ENCODE results near the gene LYZ.
A peak's percentile ranks its signal among the peaks of the same experiment; 100 is the strongest.
"Not testable (repeated sequence)": the region's sequence is repeated elsewhere in the genome, so short reads cannot be mapped to it uniquely, and the experiment has no call there.

Gene LYZ

DNA sequence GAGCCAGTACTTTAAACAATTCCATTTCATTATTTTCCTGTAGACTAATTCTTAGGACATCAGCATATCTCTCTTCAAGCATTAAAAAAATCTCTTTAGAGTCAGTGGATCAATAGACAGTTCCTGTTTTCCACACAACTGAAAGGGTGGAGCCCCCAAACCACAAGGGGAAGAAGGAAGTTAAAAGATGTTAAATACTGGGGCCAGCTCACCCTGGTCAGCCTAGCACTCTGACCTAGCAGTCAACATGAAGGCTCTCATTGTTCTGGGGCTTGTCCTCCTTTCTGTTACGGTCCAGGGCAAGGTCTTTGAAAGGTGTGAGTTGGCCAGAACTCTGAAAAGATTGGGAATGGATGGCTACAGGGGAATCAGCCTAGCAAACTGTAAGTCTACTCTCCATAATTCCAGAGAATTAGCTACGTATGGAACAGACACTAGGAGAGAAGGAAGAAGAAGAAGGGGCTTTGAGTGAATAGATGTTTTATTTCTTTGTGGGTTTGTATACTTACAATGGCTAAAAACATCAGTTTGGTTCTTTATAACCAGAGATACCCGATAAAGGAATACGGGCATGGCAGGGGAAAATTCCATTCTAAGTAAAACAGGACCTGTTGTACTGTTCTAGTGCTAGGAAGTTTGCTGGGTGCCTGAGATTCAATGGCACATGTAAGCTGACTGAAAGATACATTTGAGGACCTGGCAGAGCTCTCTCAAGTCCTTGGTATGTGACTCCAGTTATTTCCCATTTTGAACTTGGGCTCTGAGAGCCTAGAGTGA lies at the start of gene LYZ:
LYZ (plus strand) TSS at position 220 of the 777 bp plus-strand sequence; CDS start at position 248, 28 bp downstream.
- H3K4me3 ChIP-seq (ENCODE audit: low read length): no peak within 1 kb of the TSS
- DNase-seq (ENCODE audit: low read depth): no peak
- TF ChIP-seq, protein P1, sequence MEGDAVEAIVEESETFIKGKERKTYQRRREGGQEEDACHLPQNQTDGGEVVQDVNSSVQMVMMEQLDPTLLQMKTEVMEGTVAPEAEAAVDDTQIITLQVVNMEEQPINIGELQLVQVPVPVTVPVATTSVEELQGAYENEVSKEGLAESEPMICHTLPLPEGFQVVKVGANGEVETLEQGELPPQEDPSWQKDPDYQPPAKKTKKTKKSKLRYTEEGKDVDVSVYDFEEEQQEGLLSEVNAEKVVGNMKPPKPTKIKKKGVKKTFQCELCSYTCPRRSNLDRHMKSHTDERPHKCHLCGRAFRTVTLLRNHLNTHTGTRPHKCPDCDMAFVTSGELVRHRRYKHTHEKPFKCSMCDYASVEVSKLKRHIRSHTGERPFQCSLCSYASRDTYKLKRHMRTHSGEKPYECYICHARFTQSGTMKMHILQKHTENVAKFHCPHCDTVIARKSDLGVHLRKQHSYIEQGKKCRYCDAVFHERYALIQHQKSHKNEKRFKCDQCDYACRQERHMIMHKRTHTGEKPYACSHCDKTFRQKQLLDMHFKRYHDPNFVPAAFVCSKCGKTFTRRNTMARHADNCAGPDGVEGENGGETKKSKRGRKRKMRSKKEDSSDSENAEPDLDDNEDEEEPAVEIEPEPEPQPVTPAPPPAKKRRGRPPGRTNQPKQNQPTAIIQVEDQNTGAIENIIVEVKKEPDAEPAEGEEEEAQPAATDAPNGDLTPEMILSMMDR (IDR thresholded peaks at IDR 0.05; ENCODE audit: insufficient read depth, low read depth, low read length, missing control alignments): no peak

DNA sequence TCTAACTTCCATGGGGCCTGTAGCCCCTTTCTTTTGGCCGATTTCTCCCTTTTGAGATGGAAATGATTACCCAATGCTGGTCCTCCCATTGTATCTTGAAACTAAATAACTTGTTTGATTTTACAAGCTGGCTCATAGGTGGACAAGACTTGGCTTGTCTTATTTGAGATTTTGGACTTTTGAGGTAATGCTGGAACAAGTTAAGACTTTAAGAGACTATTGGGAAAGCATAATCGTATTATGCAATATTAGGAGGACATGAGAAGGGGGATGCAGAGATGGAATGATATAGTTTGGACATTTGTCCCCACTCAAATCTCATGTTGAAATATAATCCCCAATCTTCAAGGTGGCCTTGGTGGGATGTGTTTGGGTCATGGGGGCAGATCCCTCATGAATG lies 49.2 kb upstream of the LYZ start:
- peak; percentile 79 for DNase-seq (ENCODE audit: low read depth)
- no peak overlapping the region for H3K4me3 ChIP-seq (ENCODE audit: low read length)
- TF ChIP-seq, protein P1 (IDR thresholded peaks at IDR 0.05; ENCODE audit: insufficient read depth, low read depth, low read length, missing control alignments): no peak

DNA sequence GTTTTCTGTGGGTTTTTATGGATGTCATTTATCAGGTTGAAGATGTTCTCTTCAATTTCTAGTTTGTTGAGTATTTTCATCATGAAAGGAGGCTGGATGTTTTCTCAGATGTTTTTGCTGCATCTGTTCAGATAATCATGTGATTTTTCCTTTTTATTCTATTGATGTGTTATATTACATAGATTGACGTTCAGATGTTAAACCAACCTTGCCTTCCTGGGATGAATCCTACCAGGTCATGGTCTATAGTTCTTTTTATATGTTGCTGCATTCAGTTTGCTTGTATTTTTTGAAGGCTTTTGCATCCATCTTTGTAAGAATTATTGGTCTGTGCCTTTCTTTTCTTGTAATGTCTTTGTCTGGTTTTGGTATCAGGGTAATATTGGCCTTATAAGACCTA lies 43.9 kb upstream of the LYZ start:
- DNase-seq (ENCODE audit: low read depth): no peak
- TF ChIP-seq, protein P1 (IDR thresholded peaks at IDR 0.05; ENCODE audit: insufficient read depth, low read depth, low read length, missing control alignments): no peak
- no peak overlapping the region for H3K4me3 ChIP-seq (ENCODE audit: low read length)

DNA sequence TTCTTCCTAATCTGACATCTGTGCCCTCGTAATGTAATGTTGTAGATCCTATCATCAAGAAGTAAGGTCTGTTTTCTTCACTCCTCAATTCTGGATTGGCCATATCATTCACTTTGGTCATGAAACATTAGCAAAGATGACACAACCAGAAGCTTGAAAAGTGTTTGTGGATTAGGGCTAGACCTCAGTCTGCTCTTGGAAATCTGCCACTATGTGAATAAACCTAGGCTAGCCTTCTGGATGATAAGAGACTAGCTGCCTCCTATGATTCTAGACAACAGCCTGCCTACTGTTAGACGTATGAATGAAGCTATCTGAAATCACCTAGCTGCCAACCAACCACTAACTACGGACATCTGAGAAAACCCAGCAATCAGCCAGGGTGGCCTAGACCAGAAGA lies 38.7 kb upstream of the LYZ start:
- TF ChIP-seq, protein P1 (IDR thresholded peaks at IDR 0.05; ENCODE audit: insufficient read depth, low read depth, low read length, missing control alignments): no peak
- H3K4me3 ChIP-seq (ENCODE audit: low read length): no peak overlapping the region
- DNase-seq (ENCODE audit: low read depth): no peak

DNA sequence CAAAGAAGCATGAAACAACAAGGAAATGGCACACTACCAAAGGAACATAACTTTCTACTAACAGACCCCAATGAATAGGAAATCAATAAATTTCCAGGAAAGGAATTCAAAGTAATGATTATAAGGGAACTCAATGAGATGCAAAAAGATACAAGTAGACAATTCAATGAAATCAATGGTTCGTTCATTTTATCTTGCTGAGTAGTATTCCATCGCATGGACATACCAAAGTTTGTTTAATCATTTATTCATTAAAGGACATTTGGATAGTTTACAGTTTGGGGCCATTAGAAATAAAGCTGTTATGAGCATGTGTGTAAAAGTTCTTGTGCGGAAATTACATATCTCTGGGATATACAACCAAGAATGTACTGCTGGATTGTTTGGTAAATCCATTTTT lies 35.0 kb upstream of the LYZ start:
- TF ChIP-seq, protein P1 (IDR thresholded peaks at IDR 0.05; ENCODE audit: insufficient read depth, low read depth, low read length, missing control alignments): no peak
- H3K4me3 ChIP-seq (ENCODE audit: low read length): no peak overlapping the region
- no peak for DNase-seq (ENCODE audit: low read depth)

DNA sequence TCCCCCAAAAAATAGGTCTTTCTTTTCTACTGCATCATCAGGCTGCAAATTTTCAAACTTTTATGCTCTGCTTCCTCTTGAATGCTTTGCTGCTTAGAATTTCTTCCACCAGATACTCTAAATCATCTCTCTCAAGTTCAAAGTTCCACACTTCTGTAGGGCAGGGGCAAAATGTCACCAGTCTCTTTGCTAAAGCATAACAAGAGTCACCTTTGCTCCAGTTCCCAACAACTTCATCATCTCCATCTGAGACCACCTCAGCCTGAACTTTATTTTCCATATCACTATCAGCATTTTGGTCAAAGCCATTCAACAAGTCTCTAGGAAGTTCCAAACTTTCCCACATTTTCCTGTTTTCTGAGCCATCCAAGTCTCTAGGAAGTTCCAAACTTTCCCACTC lies 31.4 kb upstream of the LYZ start:
- DNase-seq (ENCODE audit: low read depth); H3K4me3 ChIP-seq (ENCODE audit: low read length): not testable (repeated sequence)

DNA sequence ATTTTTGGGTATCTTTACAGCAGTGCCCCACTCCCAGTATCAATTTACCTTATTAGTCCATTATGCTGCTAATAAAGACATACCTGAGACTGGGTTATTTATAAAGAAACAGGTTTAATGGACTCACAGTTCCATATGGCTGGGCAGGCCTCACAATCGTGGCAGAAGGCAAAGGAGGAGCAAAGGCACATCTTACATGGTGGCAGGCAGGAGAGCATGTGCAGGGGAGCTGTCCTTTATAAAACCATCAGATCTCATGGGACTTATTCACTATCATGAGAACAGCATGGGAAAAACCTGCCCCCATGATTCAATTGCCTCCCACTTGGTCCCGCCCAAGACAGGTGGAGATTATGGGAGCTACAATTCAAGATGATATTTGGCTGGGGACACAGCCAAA lies 30.9 kb upstream of the LYZ start:
- H3K4me3 ChIP-seq (ENCODE audit: low read length); DNase-seq (ENCODE audit: low read depth): not testable (repeated sequence)

DNA sequence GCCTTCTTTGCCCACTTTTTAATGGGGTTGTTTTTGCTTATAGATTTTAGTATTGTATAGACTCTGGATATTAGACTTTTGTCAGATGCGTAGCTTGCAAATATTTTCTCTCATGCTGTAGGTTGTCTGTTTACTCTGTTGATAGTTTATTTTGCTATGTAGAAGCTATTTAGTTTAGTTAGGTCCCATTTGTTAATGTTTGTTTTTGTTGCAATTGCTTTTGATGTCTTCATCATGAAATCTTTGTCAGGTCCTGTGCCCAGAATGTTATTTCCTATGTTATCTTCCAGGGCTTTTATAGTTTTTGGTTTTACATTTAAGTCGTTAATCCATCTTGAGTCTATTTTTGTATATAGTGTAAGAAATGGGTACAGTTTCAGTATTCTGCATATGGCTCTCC lies 30.0 kb upstream of the LYZ start:
- H3K4me3 ChIP-seq (ENCODE audit: low read length): no peak overlapping the region
- TF ChIP-seq, protein P1 (IDR thresholded peaks at IDR 0.05; ENCODE audit: insufficient read depth, low read depth, low read length, missing control alignments): no peak
- no peak for DNase-seq (ENCODE audit: low read depth)
